Hematopoietic multipotent progenitor cell treated with erythropoietin and hydrocortisone succinate and interleukin-3 and kit ligand, for 8 days (in vitro differentiated cells): ENCODE data around the gene RFPL4A.
"Not testable (repeated sequence)": the region's sequence is repeated elsewhere in the genome, so short reads cannot be mapped to it uniquely, and the experiment has no call there.

ENCODE experiments used
- DNase-seq: peaks from one replicate; pipeline ENCODE4 v3.0.0-alpha.2; 2015

Gene RFPL4A

DNA sequence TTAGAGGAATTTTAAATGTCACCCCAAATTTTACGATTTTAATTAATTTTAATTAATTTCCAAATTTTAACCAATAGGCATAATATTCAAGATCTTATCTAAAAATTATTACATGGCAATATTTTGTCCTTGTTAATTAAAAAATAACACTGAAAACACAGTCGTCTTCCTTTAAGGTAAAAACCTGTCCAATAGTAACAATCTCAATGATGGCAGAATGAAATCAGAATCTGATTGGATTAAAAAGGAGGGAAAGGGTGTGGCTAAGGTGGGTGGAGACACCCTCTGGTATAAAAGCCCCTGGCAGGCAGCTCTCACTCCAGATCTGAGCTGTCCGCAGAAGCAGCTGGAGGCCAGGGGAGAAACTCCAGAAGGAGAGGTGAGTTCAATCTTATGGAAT is at the start of gene RFPL4A:
Gene RFPL4A (plus strand): TSS at position 301 of the 400 bp plus-strand sequence. CDS start 2,704 bp downstream, outside the sequence.
- not testable (repeated sequence) for DNase-seq

- no peak for DNase-seq
These were observed 47.2 kb upstream of the RFPL4A start for GRCh38 chr19:55711719-55712118.

- DNase-seq: no peak
These were observed 45.9 kb upstream of the RFPL4A start for GRCh38 chr19:55712804-55713631.

- no peak for DNase-seq
These were observed 42.4 kb upstream of the RFPL4A start for GRCh38 chr19:55716531-55716930.

GRCh38 chr19:55717251-55717650 is 41.6 kb upstream of the RFPL4A start:
- no peak for DNase-seq

DNA sequence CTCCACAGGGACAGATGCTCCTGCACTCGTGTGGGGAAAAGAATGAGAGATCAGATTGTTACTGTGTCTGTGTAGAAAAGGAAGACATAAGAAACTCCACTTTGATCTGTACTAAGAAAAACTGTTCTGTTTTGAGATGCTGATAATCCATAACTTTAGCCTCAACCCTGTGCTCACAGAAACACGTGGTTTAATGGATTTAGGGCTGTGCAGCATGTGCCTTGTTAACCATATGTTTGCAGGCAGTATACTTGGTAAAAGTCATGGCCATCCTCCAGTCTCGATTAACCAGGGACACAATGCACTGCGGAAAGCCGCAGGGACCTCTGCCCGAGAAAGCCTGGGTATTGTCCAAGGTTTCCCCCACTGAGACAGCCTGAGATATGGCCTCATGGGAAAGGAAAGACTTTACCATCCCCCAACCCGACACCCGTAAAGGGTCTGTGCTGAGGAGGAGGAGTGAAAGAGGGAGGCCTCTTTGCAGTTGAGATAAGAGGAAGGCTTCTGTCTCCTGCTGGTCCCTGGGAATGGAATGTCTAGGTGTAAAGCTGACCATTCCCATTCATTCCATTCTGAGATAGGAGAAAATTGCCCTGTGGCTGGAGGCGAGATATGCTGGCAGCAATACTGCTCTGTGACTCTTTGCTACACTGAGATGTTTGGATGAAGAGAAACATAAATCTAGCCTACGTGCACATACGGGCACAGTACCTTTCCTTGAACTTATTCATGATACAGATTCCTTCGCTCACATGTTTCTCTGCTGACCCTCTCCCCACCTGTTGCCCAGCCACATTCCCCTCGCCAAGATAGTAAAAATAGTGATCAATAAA is 40.8 kb upstream of the RFPL4A start:
- not testable (repeated sequence) for DNase-seq

DNA sequence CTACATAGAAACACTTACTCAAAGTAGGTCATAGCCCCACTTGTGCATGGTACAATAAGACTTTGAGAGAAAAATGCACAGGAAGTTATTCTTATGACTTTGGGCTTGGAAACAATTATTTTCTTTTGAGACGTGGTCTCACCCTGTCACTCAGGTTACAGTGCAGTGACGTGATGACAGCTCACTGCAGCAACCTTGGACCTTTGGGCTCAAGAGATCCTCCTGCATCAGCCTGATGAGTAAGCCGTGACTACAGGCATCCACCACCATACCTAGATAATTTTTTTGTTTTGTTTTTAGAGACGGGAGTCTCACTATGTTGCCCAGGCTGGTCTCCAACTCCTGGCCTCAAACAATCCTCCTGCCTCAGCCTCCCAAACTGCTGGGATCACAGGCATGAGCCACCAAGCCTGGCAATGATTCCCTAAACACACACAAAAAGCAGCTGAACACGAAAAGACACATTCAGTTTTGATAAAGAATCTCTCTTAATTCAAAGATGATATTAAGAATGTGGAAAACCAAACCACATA is 38.6 kb upstream of the RFPL4A start:
- no peak for DNase-seq

DNA sequence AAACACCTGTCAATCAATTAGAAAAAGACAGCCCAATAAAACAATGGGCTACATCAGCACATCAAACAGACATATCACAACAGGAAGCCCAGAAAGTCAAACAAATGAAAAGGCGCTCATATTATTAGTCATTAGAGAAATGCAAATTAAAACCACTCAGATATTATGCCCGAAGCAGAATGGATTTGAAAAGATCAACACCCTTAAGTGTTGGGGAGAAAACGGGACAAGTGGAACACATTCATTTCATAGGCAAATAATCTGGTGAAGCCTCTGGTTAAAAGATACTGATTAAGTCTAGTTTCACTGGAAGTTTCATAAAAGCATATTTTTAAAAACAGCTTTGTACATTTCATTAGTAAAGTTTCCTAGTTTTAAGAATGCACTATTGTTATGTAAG is 38.1 kb upstream of the RFPL4A start:
- DNase-seq: no peak

DNA sequence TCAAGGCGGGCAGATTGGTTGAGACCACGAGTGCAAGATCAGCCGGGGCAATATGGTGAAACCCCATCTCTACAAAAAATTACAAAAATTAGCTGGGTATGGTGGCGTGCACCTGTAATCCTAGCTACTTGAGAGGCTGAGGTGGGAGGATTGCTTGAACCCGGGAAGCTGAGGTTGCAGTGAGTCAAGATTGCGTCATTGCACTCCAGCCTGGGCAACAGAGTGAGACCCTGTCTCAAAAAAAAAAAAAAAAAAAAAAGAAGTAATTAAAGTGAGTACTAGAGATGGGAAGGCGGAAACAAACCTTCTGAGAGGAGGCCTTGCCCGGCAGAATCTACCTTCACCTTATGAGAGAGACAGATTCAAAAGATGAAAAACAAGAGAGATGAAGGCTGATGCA is 35.4 kb upstream of the RFPL4A start:
- DNase-seq: no peak

DNA sequence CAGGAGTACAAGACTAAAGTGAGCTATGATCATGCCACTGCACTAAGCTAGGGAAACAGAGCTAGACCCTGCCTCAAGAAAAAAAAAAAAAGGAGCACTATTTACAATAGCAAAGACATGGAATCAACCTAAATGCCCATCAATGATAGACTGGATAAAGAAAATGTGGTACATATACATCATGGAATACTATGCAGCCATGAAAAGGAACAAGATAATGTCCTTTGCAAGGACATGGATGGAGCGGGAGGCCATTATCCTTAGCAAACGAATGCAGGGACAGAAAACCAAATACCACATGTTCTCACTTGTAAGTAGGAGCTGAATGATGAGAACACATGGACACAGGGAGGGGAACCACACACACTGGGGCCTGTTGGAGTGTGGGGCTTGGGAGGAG is 28.5 kb upstream of the RFPL4A start:
- DNase-seq: not testable (repeated sequence)

DNA sequence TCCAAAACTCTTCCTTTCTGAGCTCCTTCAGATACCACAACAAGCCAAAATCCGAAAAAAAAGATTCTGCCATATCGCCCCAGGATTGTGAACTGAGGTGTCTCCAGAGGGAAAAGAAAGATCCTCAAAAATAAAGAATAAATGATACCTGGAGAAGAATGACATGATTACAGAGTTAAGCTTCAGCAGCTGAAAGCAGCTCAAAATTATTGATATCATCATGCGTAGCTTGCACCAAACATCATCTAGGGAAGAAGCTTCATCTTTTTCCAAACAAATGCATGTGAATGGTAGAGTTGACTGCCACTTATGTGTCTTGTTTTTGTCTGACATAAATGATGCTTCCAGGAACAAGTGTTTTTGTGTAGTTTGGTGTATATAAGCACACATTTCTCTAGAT is 20.6 kb upstream of the RFPL4A start, which contains the start of gene NLRP9:
Gene NLRP9 (minus strand): TSS at position 101 of the 400 bp plus-strand sequence. CDS start 28 bp downstream, at position 73.
- DNase-seq: no peak

DNA sequence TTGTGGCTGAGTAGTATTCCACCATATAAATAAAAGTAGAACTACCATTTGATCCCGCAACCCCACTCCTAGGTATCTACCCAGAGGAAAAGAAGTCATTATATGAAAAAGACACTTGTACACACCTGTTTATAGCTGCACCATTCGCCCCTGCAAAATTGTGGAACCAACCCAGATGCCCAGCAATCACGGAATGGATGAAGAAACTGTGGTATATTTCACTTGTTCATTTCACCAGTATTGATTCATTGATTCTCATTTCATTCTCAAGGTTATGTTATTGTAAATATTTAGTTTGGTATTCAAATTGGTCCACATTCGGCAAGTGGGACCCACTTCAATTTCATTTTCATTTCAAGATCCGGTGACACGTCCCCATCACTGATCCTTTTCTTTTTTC is 8.2 kb upstream of the RFPL4A start:
- no peak for DNase-seq

- no peak for DNase-seq
These were observed 5.5 kb upstream of the RFPL4A start for GRCh38 chr19:55753401-55753800.

- DNase-seq: not testable (repeated sequence)
These were observed 2.1 kb upstream of the RFPL4A start for GRCh38 chr19:55756808-55757207.

DNA sequence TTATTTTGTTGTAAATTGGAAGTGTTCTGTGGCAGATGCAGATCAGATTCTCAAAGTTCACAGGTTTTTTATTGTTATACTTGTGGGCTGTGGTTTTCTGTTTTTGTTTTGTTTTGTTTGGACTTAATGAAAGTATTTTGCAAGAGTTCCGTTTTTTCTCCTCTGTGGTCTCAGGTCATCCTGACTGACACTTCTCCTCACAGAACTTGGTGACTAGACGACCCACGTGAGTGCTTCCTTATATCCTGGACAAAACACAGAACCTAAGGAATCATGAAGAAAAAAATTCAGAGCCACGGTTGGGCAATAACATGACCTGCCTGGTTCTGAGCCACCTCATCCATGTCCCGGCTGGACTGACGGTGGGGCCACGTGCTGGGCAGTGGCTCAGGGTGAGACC is 7.6 kb downstream of the RFPL4A start:
- DNase-seq: no peak

DNA sequence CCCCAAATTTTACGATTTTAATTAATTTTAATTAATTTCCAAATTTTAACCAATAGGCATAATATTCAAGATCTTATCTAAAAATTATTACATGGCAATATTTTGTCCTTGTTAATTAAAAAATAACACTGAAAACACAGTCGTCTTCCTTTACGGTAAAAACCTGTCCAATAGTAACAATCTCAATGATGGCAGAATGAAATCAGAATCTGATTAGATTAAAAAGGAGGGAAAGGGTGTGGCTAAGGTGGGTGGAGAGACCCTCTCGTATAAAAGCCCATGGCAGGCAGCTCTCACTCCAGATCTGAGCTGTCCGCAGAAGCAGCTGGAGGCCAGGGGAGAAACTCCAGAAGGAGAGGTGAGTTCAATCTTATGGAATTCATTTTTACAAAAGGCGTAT is 9.9 kb downstream of the RFPL4A start, which contains the start of gene RFPL4AL1:
Gene RFPL4AL1 (plus strand): TSS at position 301 of the 400 bp plus-strand sequence. CDS start 2,687 bp downstream, outside the sequence.
- not testable (repeated sequence) for DNase-seq

DNA sequence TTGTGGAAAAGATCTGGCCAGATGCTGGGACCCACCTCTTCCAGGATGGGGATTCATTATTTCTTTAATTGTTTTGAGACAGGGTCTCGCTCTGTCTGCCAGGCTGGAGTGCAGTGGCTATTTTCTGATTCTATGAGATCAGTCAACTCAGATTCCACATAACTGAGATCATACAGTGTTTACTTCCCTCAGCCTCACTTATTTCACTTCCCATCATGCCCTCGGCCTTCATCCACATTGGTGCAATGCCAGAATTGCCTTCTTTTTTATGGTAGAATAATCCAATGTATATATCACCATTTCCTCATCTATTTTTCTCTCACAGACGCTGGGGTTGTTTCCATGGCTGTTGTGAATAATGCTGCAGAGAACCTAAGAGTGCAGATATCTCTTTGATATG is 10.7 kb downstream of the RFPL4A start:
- not testable (repeated sequence) for DNase-seq

DNA sequence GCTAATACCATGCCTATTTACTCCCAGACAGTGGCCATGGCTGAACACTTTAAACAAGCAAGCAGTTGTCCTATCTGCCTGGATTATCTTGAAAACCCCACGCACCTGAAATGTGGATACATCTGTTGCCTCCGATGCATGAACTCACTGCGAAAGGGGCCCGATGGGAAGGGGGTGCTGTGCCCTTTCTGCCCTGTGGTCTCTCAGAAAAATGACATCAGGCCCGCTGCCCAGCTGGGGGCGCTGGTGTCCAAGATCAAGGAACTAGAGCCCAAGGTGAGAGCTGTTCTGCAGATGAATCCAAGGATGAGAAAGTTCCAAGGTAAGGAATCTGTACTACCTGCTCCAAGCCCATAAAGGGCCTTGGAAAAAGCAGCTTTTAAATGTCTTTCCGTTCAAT is 18.6 kb downstream of the RFPL4A start:
- no peak for DNase-seq

- DNase-seq: no peak
These were observed 19.4 kb downstream of the RFPL4A start for GRCh38 chr19:55778331-55778730.

GRCh38 chr19:55781112-55781511 is 22.2 kb downstream of the RFPL4A start:
- DNase-seq: no peak

GRCh38 chr19:55795021-55795420 is 36.1 kb downstream of the RFPL4A start:
- DNase-seq: no peak

- no peak for DNase-seq
These were observed 42.5 kb downstream of the RFPL4A start for GRCh38 chr19:55801416-55801815.

GRCh38 chr19:55802281-55802680 is 43.4 kb downstream of the RFPL4A start:
- DNase-seq: no peak
